Activated CD4-positive, alpha-beta T cell treated with anti-CD3 and anti-CD28 coated beads for 36 hours (primary cell): ENCODE measurements around the gene EME1. TPM values are rescaled to one million over a fixed set of nuclear protein-coding genes. Genes with fewer than 3 reads are reported as not detected.
A peak's percentile ranks its signal among the peaks of the same experiment; 100 is the strongest.

ENCODE experiments used
- ATAC-seq: fragments of 200-7000 bp; cut with Tn5 transposase; one replicate; pipeline ENCODE4 v1.10.0; 2021; ENCODE audit warnings: mild to moderate bottlenecking, moderate library complexity
- CTCF ChIA-PET: fragments of 350-600 bp; sonication (Branson Sonifier 250); formaldehyde crosslinking; loops from one replicate; lab custom pipeline; 2021; ENCODE audit warnings: antibody characterized with exemption; lab: Charles Lee
- POLR2A ChIA-PET: fragments of 350-600 bp; sonication (Branson Sonifier 250); formaldehyde crosslinking; loops from one replicate; lab custom pipeline; 2021; ENCODE audit warnings: antibody characterized with exemption, inconsistent platforms; lab: Charles Lee
- DNase-seq: peaks from one replicate; pipeline ENCODE4 v3.0.0-alpha.2; 2020
- H3K27ac Mint-ChIP-seq: one replicate; pipeline ENCODE4 v1.8.0; 2021; ENCODE audit warnings: mixed read lengths
- H3K27me3 Mint-ChIP-seq: one replicate; pipeline ENCODE4 v1.8.0; 2021; ENCODE audit warnings: mixed read lengths
- H3K36me3 Mint-ChIP-seq: one replicate; pipeline ENCODE4 v1.8.0; 2021; ENCODE audit warnings: low read depth, mixed read lengths
- H3K4me1 Mint-ChIP-seq: one replicate; pipeline ENCODE4 v1.8.0; 2021; ENCODE audit warnings: mixed read lengths
- H3K4me3 Mint-ChIP-seq: one replicate; pipeline ENCODE4 v1.8.0; 2021; ENCODE audit warnings: mild to moderate bottlenecking, moderate library complexity, mixed read lengths
- H3K9me3 Mint-ChIP-seq: one replicate; pipeline ENCODE4 v1.8.0; 2021; ENCODE audit warnings: low read depth, mixed read lengths
- intact Hi-C, 2 experiments: fragments of 100-400 bp; cut with DNase I in 1 of 2; cut with micrococcal nuclease in 1 of 2; formaldehyde crosslinking; loops; one replicate each; pipeline versions ENCODE4 v1.14.2 to v1.15.1; 2022 to 2024; cut with DNase I, micrococcal nuclease
- total RNA-seq, 2 experiments: library from RNA; stranded (reverse); gene quantifications; one replicate each; pipeline ENCODE4 v1.2.3, GENCODE V29; 2021

Gene EME1
- total RNA-seq, 2 experiments from 2014 or later: 38.3 to 40.8 TPM

DNA sequence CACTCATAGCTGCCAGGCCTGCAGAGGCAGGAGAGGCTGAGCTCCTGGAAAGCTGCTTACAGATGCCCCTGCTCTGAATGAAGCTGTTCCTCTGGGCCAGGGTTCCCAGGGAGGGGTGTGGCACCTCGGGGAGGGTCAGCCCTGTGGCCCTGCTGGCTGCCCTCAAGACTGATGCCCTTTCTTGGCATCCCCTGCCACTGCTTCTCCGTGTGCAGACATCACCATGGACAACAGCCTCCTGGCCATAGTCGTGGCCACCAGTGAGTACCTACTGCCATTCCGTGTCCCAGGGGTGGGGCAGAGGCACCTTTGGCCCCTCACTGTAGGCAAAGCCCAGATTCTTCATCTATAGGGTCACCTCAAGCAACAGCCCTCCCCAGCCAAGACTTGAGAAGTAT is 9.0 kb upstream of the EME1 start:
- Mint-ChIP-seq H3K9me3 (no peaks in the 10 kb centered on the region), H3K4me3 (no peak overlapping the region), H3K36me3 (peaks cover 18% of the 10 kb centered on the region), H3K4me1 (peaks cover 8% of the 10 kb centered on the region), H3K27me3 (no peaks in the 10 kb centered on the region), H3K27ac (no peak overlapping the region)
- DNase-seq (no peak), ATAC-seq (no peak)
- ChIA-PET CTCF (interaction anchor here (4.6 kb wide), 1 partner anchor 33 kb away, joined by 53 read pairs; the partner anchor contains the start of gene LRRC59), POLR2A (no interaction called here)
- intact Hi-C loops: loop anchor here in 1 of 2 experiments (5.0 kb wide), 1 partner anchor 33 kb away; the partner anchor contains the start of gene LRRC59

DNA sequence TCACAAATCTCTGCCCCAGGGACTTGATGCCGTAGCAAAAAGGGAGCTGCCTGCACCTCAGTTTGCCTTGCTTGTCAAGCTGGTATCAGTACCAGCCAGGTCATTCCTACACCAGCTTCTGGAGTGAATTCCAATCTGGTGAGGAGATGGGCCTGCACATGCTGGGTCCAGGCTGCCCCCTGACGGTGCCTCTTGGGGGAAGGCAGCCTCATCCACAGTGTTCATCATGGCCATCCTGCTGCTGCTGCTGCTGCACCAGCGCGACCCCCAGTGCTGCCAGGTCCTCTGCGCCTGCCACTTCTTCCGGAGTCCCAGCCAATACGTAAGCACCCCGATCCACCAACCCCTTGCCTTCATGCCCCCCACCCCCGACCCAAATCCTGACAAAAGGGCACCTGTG is 8.3 kb upstream of the EME1 start:
- intact Hi-C loops: loop anchor here in 1 of 2 experiments (5.0 kb wide), 1 partner anchor 33 kb away; the partner anchor contains the start of gene LRRC59
- POLR2A ChIA-PET: no interaction called here
- CTCF ChIA-PET: interaction anchor here (0.6 to 1.3 kb wide), 3 partner anchors 33 to 164 kb away, joined by 3 read pairs; partner anchors contain the start of gene LRRC59
- Mint-ChIP-seq H3K4me1 (peaks cover 8% of the 10 kb centered on the region), H3K36me3 (peaks cover 17% of the 10 kb centered on the region), H3K4me3 (no peak overlapping the region), H3K27me3 (no peaks in the 10 kb centered on the region), H3K9me3 (no peaks in the 10 kb centered on the region), H3K27ac (no peak overlapping the region)
- no peak for DNase-seq
- no peak for ATAC-seq

DNA sequence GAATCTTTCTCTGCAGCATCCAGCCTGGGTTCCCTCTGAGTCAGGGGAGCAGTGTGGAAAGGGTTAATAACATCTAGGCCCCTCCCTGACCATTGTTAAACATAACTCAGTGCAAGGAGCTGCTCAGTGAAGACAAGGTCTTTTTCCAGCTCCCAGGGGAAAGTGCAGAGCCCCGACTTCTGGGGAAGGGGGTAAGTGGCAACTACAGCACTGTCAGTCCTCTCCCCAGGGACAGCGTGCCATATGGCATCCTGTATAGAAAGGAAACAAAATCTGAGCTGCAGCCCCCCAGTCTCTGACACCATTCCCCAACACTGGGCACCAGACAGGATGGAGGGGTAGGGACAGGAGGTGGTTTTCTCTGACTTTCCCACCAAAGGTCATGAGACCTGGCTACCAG is 7.9 kb upstream of the EME1 start:
- peaks cover 8% of the 10 kb centered on the region for H3K4me1 Mint-ChIP-seq
- POLR2A ChIA-PET: no interaction called here
- no peak overlapping the region for H3K27ac Mint-ChIP-seq
- DNase-seq: no peak
- intact Hi-C loops: no loop called here
- H3K36me3 Mint-ChIP-seq: peaks cover 22% of the 10 kb centered on the region
- CTCF ChIA-PET: interaction anchor here (0.6 to 1.3 kb wide), 8 partner anchors 14 to 277 kb away, joined by 3 to 5 read pairs (median 3); partner anchors contain the start of gene LRRC59
- no peaks in the 10 kb centered on the region for H3K27me3 Mint-ChIP-seq
- ATAC-seq: no peak
- no peak overlapping the region for H3K4me3 Mint-ChIP-seq
- H3K9me3 Mint-ChIP-seq: no peaks in the 10 kb centered on the region

DNA sequence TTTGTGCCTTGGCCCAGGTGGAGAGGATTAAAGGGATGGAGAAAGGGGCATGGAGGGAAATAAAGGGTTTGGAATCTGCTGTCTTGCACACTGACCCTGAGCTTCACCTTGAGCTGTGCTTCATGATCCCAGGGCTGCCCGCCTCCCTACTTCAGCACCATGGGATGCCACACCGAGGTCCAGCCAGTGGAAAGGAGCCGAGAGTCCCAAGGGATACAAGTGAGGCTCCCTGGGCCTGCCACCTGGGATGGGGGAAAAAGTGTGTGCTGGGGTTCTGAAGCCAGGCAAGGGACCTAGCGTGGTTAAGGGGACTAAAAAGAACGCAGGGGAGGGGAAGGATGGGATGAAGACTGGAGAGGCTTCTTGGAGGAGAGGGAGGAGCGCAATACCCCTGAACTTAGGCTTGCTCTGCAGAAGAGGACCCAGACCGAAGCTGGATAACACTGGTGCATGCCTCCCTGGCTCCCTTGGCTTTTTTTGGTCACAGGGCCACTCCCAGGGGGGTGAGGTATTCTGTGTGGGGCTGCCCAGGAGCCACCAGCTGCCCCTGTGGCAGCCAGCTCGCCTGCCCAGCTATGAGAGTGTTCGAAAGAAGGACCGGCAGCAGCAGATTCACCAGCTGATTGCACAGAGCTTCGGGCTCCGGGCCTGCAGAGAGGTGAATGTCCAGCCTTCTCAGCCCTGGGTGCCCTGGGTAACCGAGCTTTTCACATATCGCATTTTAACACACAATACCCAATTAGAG is 7.2 kb upstream of the EME1 start:
- H3K27ac Mint-ChIP-seq: no peak overlapping the region
- intact Hi-C loops: no loop called here
- DNase-seq (no peak), ATAC-seq (no peak)
- ChIA-PET POLR2A (no interaction called here), CTCF (interaction anchor here (0.6 to 1.3 kb wide), 9 partner anchors 15 to 278 kb away, joined by 3 to 5 read pairs (median 4); partner anchors contain the start of gene LRRC59)
- H3K36me3 Mint-ChIP-seq: peaks cover 26% of the 10 kb centered on the region
- H3K27me3 Mint-ChIP-seq: no peaks in the 10 kb centered on the region
- no peaks in the 10 kb centered on the region for H3K9me3 Mint-ChIP-seq
- peaks cover 10% of the 10 kb centered on the region for H3K4me1 Mint-ChIP-seq
- H3K4me3 Mint-ChIP-seq: no peak overlapping the region

DNA sequence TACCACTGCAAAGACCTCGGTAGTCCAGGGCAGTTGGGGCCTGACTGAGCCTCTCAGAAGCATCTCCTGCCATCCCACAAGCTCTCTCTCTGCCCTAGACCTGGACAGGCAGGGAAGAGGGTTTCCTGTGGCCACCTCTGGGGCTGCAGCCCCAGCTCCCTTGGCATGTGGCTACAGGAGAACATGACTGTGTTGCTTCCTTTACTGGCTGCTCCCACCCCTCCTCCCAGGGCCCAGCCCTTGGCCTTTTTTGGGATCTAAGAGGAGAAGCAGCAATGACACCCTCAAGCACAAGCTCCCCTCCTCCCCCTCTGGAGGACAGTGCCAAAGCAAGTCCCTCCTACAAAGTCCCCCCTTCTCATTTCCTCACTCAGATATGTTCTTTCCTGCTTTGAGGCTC is 5.6 kb upstream of the EME1 start:
- H3K9me3 Mint-ChIP-seq: no peaks in the 10 kb centered on the region
- intact Hi-C loops: no loop called here
- no peak for ATAC-seq
- ChIA-PET POLR2A (no interaction called here), CTCF (no interaction called here)
- no peak overlapping the region for H3K4me3 Mint-ChIP-seq
- peaks cover 33% of the 10 kb centered on the region for H3K36me3 Mint-ChIP-seq
- no peak overlapping the region for H3K27ac Mint-ChIP-seq
- peaks cover 15% of the 10 kb centered on the region for H3K4me1 Mint-ChIP-seq
- DNase-seq: no peak
- H3K27me3 Mint-ChIP-seq: no peaks in the 10 kb centered on the region

DNA sequence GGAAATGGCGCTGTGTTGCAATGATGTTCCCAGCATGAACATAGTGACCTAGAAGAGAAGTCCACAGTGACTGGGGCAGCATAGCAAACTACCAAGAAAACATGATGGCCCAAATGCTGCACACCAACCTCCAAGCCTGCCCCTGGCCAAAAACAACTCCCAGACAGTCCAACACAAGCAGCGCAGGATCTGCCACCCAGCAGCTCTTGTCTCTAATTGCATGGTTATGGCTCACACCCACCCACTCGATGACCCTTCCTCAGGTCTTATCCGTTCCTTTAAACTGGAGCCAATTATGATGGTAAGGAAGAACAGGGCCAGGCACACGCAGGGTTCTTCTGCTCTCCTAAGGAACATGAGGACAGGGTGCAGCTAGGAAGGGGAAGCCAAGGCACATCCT is 3.0 kb upstream of the EME1 start:
- Mint-ChIP-seq H3K4me3 (no peak overlapping the region), H3K9me3 (no peaks in the 10 kb centered on the region), H3K27me3 (no peaks in the 10 kb centered on the region), H3K27ac (no peak overlapping the region), H3K4me1 (peaks cover 22% of the 10 kb centered on the region), H3K36me3 (peaks cover 37% of the 10 kb centered on the region)
- intact Hi-C loops: loop anchor here in 1 of 2 experiments (5.0 kb wide), 2 partner anchors 107 to 337 kb away; partner anchors contain the start of genes ANKRD40 and RSAD1
- DNase-seq: no peak
- ChIA-PET POLR2A (no interaction called here), CTCF (interaction anchor here (1.5 to 5.4 kb wide), 4 partner anchors 8 to 27 kb away, joined by 5 to 31 read pairs (median 18); partner anchors contain the start of gene LRRC59)
- no peak for ATAC-seq

DNA sequence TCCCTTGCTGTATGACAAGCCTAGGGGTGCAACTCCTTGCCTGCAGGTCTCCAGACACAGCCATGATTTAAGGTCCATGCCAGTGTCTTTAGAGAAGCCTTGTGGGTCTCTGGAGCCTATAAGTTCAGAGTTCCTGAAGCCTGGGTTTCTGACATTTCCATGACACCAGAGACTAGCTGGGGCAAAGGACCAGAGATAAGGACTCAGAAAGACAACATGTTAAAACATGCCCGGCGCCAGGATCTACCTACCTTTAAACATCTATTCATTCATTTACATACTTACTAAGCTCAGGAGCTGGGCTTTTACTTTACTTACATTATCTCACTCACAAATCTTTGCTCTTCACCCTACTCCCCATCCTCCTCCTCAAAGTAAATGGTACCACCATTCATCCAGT is 1.5 kb upstream of the EME1 start:
- no peak for ATAC-seq
- Mint-ChIP-seq H3K4me1 (peaks cover 22% of the 10 kb centered on the region), H3K36me3 (peaks cover 46% of the 10 kb centered on the region), H3K27ac (peak overlapping the region; percentile 99), H3K27me3 (no peaks in the 10 kb centered on the region), H3K4me3 (peak overlapping the region; percentile 89), H3K9me3 (no peaks in the 10 kb centered on the region)
- intact Hi-C loops: loop anchor here in 1 of 2 experiments (5.0 kb wide), 2 partner anchors 106 to 336 kb away; partner anchors contain the start of genes ANKRD40 and RSAD1
- ChIA-PET POLR2A (interaction anchor here (0.7 kb wide), 1 partner anchor 25 kb away, joined by 8 read pairs; no protein-coding TSS in a partner anchor), CTCF (interaction anchor here (0.9 to 5.4 kb wide), 3 partner anchors 10 to 26 kb away, joined by 4 to 31 read pairs (median 28); partner anchors contain the start of gene LRRC59)
- no peak for DNase-seq

DNA sequence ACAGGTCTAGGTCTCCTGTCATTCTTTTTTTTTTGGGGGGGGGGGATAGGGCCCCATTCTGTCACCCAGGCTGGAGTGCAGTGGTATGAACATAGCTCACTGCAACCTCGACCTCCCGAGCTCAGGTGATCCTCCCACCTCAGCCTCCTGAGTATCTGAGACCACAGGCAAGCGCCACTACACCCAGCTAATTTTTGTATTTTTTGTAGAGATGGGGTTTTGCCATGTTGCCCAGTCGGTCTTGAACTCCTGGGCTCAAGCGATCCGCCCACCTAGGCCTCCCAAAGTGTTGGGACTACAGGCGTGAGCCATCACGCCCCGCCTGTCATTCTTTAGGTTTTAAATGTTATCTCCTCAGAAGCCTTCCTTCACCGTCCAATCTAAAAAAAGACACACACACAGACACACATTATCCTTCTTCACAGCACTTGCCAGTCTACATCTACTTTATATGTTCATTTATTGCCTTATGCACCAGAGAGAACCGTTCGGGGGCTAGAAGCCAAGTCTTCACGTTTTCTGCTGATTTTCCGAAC is 739 bp upstream of the EME1 start:
- ATAC-seq (no peak), DNase-seq (no peak)
- CTCF ChIA-PET: interaction anchor here (0.9 to 5.4 kb wide), 3 partner anchors 9 to 25 kb away, joined by 4 to 31 read pairs (median 28); partner anchors contain the start of gene LRRC59
- Mint-ChIP-seq H3K27ac (peak overlapping the region; percentile 99), H3K27me3 (no peaks in the 10 kb centered on the region), H3K36me3 (peaks cover 43% of the 10 kb centered on the region), H3K4me3 (peak overlapping the region; percentile 89), H3K4me1 (peaks cover 22% of the 10 kb centered on the region), H3K9me3 (no peaks in the 10 kb centered on the region)
- POLR2A ChIA-PET: interaction anchor here (0.6 to 0.7 kb wide), 2 partner anchors 26 to 79 kb away, joined by 3 to 8 read pairs; no protein-coding TSS in a partner anchor
- intact Hi-C loops: loop anchor here (1.0 to 5.0 kb wide), 6 partner anchors 25 to 889 kb away; partner anchors contain the start of genes XYLT2 (in 2 of the 2), ANKRD40 (in 1 of the 2), LRRC59 (in 1 of the 2) and MBTD1 (in 1 of the 2)

DNA sequence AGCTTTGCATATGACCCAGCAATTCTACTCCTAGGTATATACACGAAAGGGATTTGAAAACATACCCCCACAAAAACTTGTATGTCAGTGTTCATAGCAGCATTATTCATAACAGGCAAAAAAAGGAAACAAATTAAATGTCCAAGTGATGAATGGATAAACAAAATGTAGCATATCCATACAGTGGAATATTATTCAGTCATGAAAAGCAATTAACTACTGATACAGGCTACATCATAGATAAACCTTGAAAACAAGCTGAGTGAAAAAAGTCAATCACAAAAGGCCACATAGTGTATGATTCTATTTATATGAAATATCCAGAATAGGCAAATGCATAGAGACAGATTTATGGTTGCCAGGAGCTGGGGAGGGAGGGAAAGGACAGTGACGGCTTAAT is 676 bp downstream of the EME1 start:
- POLR2A ChIA-PET: interaction anchor here (0.7 to 1.2 kb wide), 2 partner anchors 19 to 24 kb away, joined by 4 to 5 read pairs; partner anchors contain the start of gene LRRC59
- H3K36me3 Mint-ChIP-seq: peaks cover 38% of the 10 kb centered on the region
- peak overlapping the region; percentile 99 for H3K27ac Mint-ChIP-seq
- CTCF ChIA-PET: interaction anchor here (0.8 to 5.4 kb wide), 3 partner anchors 12 to 27 kb away, joined by 3 to 31 read pairs (median 28); partner anchors contain the start of gene LRRC59
- H3K9me3 Mint-ChIP-seq: no peaks in the 10 kb centered on the region
- H3K27me3 Mint-ChIP-seq: no peaks in the 10 kb centered on the region
- peaks cover 22% of the 10 kb centered on the region for H3K4me1 Mint-ChIP-seq
- peak overlapping the region; percentile 89 for H3K4me3 Mint-ChIP-seq
- DNase-seq: no peak
- ATAC-seq: no peak
- intact Hi-C loops: loop anchor here (1.0 to 5.0 kb wide), 11 partner anchors 24 to 887 kb away; partner anchors contain the start of genes ANKRD40 (in 2 of the 2), RSAD1 (in 2 of the 2), ACSF2 (in 1 of the 2) and LRRC59 (in 1 of the 2)

DNA sequence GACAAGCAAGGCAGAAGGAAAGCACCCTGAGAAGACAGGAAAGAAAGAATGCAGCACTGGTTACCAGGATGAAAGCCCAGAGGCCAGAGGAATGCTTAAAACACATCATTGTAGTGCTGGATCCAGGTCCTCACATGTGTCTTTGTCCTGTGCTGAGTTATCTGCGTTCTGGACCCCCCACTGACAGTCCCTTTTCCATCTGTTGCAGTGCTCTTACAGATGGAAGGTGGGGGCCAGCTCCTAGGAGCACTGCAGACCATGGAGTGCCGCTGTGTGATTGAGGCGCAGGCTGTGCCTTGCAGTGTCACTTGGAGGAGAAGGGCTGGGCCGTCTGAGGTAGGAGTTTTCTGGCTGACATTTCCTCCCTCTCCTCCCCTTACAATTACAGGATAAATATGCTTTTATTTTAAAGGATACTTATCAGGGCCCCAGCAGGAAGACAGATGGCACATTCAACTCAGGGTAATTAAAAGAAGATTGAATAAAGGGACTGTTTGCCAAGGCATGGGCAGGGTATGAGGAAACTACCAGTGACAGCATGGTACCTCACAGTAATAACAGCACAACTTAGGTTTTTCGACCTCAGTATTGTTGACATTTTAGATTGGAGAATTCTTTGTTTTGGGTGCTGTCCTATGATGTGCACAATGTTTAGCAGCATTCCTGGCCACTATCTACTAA is 3.0 kb downstream of the EME1 start:
- Mint-ChIP-seq H3K36me3 (peaks cover 48% of the 10 kb centered on the region), H3K4me3 (no peak overlapping the region), H3K27me3 (no peaks in the 10 kb centered on the region), H3K27ac (no peak overlapping the region), H3K9me3 (no peaks in the 10 kb centered on the region), H3K4me1 (peaks cover 20% of the 10 kb centered on the region)
- ChIA-PET CTCF (interaction anchor here (0.6 to 5.9 kb wide), 6 partner anchors 14 to 257 kb away, joined by 3 to 24 read pairs (median 4); partner anchors contain the start of gene LRRC59), POLR2A (no interaction called here)
- ATAC-seq (no peak), DNase-seq (no peak)
- intact Hi-C loops: no loop called here
